Cardiac muscle cell (in vitro differentiated cells and primary cell): ENCODE results near the gene TMEM207. TPM values are rescaled to one million over a fixed set of nuclear protein-coding genes. Genes with fewer than 3 reads are reported as not detected.

Experiments used
- DNase-seq, 2 donors: peaks; one replicate each; pipeline versions ENCODE4 v3.0.0 to v3.0.0-alpha.2; 2010 to 2017; ENCODE audit warnings: low read depth in 1 of 2, low spot score in 1 of 2
- H3K27ac ChIP-seq: fragments of 200-600 bp; sonication (generic); 2 replicates; pipeline ENCODE4 v1.5.1; 2016
- H3K27me3 ChIP-seq: fragments of 200-600 bp; sonication (generic); 2 replicates; pipeline ENCODE4 v1.6.0; 2016; ENCODE audit warnings: control low read depth
- H3K36me3 ChIP-seq: fragments of 200-600 bp; sonication (generic); 2 replicates; pipeline ENCODE4 v1.5.1; 2016; ENCODE audit warnings: control low read depth
- H3K4me1 ChIP-seq: fragments of 200-600 bp; sonication (generic); 2 replicates; pipeline ENCODE4 v1.8.1; 2017; ENCODE audit warnings: low read depth, mild to moderate bottlenecking, mixed run types
- H3K4me3 ChIP-seq: fragments of 200-600 bp; sonication (generic); 2 replicates; pipeline ENCODE4 v1.5.1; 2016; ENCODE audit warnings: mild to moderate bottlenecking
- H3K9me3 ChIP-seq: fragments of 200-600 bp; sonication (generic); 2 replicates; pipeline ENCODE4 v1.5.1; 2017; ENCODE audit warnings: low read depth, mild to moderate bottlenecking, control low read depth
- polyA plus RNA-seq: library from polyadenylated mRNA; unstranded; fragments of >200 nt; fragmentation: Nextera tagmentation; extraction: Ambion mirVana; gene quantifications from 2 replicates; pipeline ENCODE4 v1.2.1, GENCODE V29; 2016
- total RNA-seq: library from RNA; depleted of rRNA; stranded (reverse); fragments of >200 nt; gene quantifications from 2 replicates; pipeline ENCODE4 v1.2.3, GENCODE V29; 2016
- TF ChIP-seq, protein P1 (sequence below): IDR thresholded peaks from 2 replicates; pipeline ENCODE4 v1.5.1; 2012; ENCODE audit warnings: low read depth, mild to moderate bottlenecking, low read length

Gene TMEM207
- total RNA-seq (not detected in 2 replicates), polyA plus RNA-seq (not detected in 2 replicates)

GRCh38 chr3:190449801-190450200, at the start of gene TMEM207:
TMEM207 (minus strand) TSS chr3:190449901; CDS start chr3:190449809, 92 bp downstream.
- no peak for DNase-seq
- Histone ChIP-seq H3K9me3 (no peaks in the 10 kb centered on the region), H3K36me3 (no peaks in the 10 kb centered on the region), H3K27me3 (no peaks in the 10 kb centered on the region), H3K4me1 (no peaks in the 10 kb centered on the region), H3K27ac (no peak within 1 kb of the TSS), H3K4me3 (no peak within 1 kb of the TSS)
- TF ChIP-seq, protein P1, sequence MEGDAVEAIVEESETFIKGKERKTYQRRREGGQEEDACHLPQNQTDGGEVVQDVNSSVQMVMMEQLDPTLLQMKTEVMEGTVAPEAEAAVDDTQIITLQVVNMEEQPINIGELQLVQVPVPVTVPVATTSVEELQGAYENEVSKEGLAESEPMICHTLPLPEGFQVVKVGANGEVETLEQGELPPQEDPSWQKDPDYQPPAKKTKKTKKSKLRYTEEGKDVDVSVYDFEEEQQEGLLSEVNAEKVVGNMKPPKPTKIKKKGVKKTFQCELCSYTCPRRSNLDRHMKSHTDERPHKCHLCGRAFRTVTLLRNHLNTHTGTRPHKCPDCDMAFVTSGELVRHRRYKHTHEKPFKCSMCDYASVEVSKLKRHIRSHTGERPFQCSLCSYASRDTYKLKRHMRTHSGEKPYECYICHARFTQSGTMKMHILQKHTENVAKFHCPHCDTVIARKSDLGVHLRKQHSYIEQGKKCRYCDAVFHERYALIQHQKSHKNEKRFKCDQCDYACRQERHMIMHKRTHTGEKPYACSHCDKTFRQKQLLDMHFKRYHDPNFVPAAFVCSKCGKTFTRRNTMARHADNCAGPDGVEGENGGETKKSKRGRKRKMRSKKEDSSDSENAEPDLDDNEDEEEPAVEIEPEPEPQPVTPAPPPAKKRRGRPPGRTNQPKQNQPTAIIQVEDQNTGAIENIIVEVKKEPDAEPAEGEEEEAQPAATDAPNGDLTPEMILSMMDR = no peak

DNA sequence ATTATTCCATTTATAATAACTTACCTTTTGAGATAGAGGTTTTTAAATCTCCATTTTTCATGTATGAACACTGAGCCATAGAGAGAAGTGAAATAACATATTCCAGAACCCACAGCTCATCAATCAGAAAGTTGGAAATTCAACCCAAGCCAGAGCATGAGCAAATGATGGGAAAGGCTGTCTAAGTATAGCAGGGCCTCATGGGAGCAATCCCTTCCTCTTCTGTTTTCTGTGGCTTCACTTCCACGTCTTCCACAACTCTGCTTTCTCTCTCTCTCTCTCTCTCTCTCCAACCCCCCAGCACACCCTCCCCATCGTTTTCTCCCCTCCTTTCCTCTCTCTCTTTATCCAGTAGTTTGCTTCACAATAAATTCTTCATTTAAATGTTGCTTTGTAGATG, 49.4 kb upstream of the TMEM207 start:
- DNase-seq = no peak
- TF ChIP-seq, protein P1 = no peak

DNA sequence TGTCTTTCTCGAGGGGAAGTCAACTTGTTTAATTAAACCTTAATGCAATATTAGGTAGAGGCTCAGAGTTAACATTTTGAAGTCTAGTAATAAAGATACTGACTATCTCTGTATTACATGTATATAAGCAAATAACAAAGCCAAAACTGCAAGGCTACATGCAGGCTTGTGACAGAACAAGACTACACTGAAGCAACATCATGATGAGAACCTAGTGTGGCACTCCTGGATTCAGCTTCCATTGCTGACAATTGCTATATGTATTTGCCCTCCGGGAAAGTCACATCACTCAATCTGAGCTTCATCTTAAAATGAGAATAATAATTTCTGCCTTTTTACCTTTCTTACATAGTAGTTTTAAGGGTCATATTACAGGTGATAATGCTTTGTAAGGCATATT, 48.6 kb upstream of the TMEM207 start:
- Histone ChIP-seq H3K36me3 (no peaks in the 10 kb centered on the region), H3K27ac (no peak overlapping the region), H3K4me1 (peaks cover 5% of the 10 kb centered on the region), H3K27me3 (no peaks in the 10 kb centered on the region), H3K4me3 (no peak overlapping the region), H3K9me3 (no peaks in the 10 kb centered on the region)
- DNase-seq = no peak
- TF ChIP-seq, protein P1 = no peak

More for the DNA sequence above, 49.4 kb upstream of the TMEM207 start:
- Histone ChIP-seq H3K4me1 (peaks cover 5% of the 10 kb centered on the region), H3K36me3 (no peaks in the 10 kb centered on the region), H3K27ac (no peak overlapping the region), H3K9me3 (no peaks in the 10 kb centered on the region), H3K27me3 (no peaks in the 10 kb centered on the region), H3K4me3 (no peak overlapping the region)

DNA sequence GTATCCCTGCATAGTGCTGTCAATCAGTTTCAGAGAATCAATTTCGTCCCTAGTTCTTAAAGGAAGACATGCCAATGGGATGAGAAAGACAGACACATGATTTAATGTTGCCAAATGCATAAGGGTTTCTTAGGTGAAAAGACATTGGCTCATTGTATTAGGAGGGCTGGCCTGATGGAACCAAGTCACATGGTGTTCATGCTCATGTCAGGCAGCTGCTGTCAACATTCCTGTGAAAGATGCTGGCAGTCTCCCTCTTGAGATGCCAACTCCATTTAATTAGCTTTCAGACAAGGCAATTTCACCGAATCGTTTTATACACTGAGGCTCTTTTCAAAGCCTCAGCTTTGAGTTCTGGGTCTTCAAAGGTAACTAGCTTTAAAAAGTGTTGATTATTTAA, 48.1 kb upstream of the TMEM207 start:
- Histone ChIP-seq H3K36me3 (no peaks in the 10 kb centered on the region), H3K9me3 (no peaks in the 10 kb centered on the region), H3K27ac (no peak overlapping the region), H3K27me3 (no peaks in the 10 kb centered on the region), H3K4me1 (peaks cover 2% of the 10 kb centered on the region), H3K4me3 (no peak overlapping the region)
- DNase-seq = peak; percentile 12 to 52
- TF ChIP-seq, protein P1 = no peak

- Histone ChIP-seq H3K9me3 (no peaks in the 10 kb centered on the region), H3K27me3 (no peaks in the 10 kb centered on the region), H3K4me1 (peaks cover 7% of the 10 kb centered on the region), H3K36me3 (no peaks in the 10 kb centered on the region), H3K4me3 (no peak overlapping the region), H3K27ac (no peak overlapping the region)
- TF ChIP-seq, protein P1 = no peak
- DNase-seq = no peak
Measured at GRCh38 chr3:190496859-190497258, 47.2 kb upstream of the TMEM207 start.

- peak in 1 of 2 donors; percentile 11 for DNase-seq
- no peaks in the 10 kb centered on the region for H3K27me3 ChIP-seq
- no peak overlapping the region for H3K27ac ChIP-seq
- H3K4me1 ChIP-seq = peaks cover 16% of the 10 kb centered on the region
- no peaks in the 10 kb centered on the region for H3K36me3 ChIP-seq
- no peaks in the 10 kb centered on the region for H3K9me3 ChIP-seq
- no peak overlapping the region for H3K4me3 ChIP-seq
- TF ChIP-seq, protein P1 = no peak
Measured at GRCh38 chr3:190495796-190496195, 46.1 kb upstream of the TMEM207 start.
